ENCODE measurements around the gene ECEL1.

ECEL1 gene

DNA sequence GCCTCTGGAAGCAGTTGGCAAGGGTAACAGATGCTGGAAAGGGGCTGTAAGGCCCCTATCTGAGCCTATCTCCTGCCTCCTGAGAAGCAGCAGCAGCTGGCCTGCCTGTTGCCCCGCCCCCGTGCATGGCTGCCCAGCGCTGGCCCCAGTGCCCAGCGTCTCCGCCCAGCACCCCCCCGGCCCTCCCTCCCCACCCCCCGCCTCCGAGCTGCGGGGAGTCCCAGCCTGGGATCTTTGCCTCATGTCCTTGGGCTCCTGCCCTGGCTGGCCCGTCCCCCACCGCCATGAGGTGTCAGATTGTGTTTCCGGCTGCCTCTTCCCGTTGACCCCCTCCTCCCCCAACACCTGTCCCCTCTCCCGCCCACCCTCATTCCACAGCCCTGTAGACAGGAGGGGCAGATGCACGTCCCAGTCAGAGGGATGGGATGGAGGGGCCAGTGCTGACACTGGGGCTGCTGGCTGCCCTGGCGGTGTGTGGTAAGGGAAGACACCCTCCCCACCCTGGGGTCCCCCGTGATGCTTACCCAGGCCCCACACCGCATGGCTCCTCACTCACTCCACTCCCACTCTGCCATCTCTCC, 38.2 kb upstream of the ECEL1 start, which contains the start of gene CHRND:
Gene CHRND, plus strand, starts transcription at position 370 of the 581 bp plus-strand sequence. Its CDS starts 56 bp downstream, at position 426.
- DNase-seq (ENCODE audit: low read depth, low spot score) = no peak
- H3K4me3 ChIP-seq (ENCODE audit: low read depth, low read length) = no peak within 1 kb of the TSS
- in situ Hi-C loops (cut with HindIII; ENCODE audit: low sequenced_read_pairs) = no loop called here
- TF ChIP-seq, protein P1, sequence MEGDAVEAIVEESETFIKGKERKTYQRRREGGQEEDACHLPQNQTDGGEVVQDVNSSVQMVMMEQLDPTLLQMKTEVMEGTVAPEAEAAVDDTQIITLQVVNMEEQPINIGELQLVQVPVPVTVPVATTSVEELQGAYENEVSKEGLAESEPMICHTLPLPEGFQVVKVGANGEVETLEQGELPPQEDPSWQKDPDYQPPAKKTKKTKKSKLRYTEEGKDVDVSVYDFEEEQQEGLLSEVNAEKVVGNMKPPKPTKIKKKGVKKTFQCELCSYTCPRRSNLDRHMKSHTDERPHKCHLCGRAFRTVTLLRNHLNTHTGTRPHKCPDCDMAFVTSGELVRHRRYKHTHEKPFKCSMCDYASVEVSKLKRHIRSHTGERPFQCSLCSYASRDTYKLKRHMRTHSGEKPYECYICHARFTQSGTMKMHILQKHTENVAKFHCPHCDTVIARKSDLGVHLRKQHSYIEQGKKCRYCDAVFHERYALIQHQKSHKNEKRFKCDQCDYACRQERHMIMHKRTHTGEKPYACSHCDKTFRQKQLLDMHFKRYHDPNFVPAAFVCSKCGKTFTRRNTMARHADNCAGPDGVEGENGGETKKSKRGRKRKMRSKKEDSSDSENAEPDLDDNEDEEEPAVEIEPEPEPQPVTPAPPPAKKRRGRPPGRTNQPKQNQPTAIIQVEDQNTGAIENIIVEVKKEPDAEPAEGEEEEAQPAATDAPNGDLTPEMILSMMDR (IDR thresholded peaks at IDR 0.05; ENCODE audit: low read depth, low read length) = no peak

DNA sequence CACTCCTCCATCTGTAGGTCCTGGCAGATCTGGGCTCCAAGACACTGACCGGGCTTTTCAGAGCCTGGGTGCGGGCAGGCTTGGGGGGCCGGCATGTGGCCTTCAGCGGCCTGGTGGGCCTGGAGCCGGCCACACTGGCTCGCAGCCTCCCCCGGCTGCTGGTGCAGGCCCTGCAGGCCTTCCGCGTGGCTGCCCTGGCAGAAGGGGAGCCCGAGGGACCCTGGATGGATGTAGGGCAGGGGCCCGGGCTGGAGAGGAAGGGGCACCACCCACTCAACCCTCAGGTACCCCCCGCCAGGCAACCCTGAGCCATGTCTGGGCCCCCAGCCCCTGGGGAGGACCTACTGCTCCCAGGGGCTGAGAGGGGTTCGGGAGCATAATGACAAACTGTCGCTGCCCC, 37.6 kb upstream of the ECEL1 start:
- TF ChIP-seq, protein P1 (IDR thresholded peaks at IDR 0.05; ENCODE audit: low read depth, low read length) = no peak
- DNase-seq (ENCODE audit: low read depth, low spot score) = no peak
- in situ Hi-C loops (cut with HindIII; ENCODE audit: low sequenced_read_pairs) = no loop called here
- H3K4me3 ChIP-seq (ENCODE audit: low read depth, low read length) = no peak overlapping the region

DNA sequence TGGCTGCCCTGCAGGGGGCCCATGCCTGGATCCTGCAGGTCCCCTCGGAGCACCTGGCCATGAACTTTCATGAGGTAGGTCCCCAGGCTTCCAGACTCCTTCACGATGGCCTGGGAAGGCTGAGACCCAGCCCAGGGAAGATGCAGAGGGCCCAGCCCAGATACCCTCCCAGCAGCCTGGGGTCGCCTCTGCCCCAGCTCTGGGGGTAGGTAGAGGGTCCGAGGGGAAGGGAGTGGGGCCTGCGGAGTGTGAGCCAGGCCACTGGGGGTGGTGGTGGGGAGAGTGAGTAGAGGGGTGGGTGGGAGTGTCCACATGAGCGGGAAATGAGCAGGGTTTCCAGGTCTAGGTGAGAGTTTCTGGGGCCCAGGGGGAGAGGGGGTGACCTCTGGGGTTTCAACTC, 37.1 kb upstream of the ECEL1 start:
- no peak for DNase-seq (ENCODE audit: low read depth, low spot score)
- in situ Hi-C loops (cut with HindIII; ENCODE audit: low sequenced_read_pairs) = no loop called here
- H3K4me3 ChIP-seq (ENCODE audit: low read depth, low read length) = no peak overlapping the region
- TF ChIP-seq, protein P1 (IDR thresholded peaks at IDR 0.05; ENCODE audit: low read depth, low read length) = no peak

DNA sequence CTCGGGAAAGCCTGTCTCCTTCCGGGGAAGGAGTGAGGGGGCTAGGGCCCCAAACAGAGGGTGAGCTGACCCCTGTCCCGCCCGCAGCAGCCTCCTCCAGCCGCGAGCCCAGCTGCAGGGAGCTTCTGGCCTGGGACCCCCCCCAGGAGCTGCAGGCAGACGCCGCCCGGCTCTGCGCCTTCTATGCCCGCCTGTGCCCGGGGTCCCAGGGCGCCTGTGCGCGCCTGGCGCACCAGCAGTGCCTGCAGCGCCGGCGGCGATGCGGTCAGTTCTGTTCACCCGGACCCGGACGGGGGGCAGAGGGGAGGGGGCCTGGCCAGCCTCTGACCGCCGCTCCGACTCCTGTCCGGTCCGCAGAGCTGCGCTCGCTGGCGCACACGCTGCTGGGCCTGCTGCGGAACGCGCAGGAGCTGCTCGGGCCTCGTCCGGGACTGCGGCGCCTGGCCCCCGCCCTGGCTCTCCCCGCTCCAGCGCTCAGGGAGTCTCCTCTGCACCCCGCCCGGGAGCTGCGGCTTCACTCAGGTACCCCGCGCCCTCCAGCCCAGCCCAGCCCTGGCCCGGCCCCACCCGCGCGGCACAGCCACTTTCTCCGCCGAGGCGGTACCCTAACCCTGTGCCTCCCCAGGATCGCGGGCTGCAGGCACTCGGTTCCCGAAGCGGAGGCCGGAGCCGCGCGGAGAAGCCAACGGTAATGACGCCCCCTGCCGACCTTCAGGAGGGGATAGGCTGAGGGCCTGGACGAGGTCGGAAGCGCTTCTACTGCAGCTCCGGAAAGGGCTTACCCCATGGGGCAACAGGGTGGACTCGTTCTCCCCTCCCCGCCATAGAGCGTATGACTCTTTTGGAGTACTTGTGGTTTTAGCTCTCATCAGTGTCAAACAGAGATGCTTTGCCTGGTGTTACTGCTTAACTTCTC, 36.3 kb upstream of the ECEL1 start:
- in situ Hi-C loops (cut with HindIII; ENCODE audit: low sequenced_read_pairs) = no loop called here
- H3K4me3 ChIP-seq (ENCODE audit: low read depth, low read length) = no peak overlapping the region
- DNase-seq (ENCODE audit: low read depth, low spot score) = peak; percentile 9
- TF ChIP-seq, protein P1 (IDR thresholded peaks at IDR 0.05; ENCODE audit: low read depth, low read length) = peak; percentile 35

DNA sequence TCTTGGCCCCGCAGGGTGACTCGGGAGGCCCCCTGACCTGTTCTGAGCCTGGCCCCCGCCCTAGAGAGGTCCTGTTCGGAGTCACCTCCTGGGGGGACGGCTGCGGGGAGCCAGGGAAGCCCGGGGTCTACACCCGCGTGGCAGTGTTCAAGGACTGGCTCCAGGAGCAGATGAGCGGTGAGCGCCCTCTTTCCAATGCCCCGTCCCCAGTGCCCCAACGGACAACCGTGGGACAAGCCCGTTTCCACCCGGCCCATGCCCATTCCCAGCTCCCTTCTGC, 35.7 kb upstream of the ECEL1 start:
- TF ChIP-seq, protein P1 (IDR thresholded peaks at IDR 0.05; ENCODE audit: low read depth, low read length) = no peak
- H3K4me3 ChIP-seq (ENCODE audit: low read depth, low read length) = no peak overlapping the region
- no peak for DNase-seq (ENCODE audit: low read depth, low spot score)
- in situ Hi-C loops (cut with HindIII; ENCODE audit: low sequenced_read_pairs) = no loop called here

DNA sequence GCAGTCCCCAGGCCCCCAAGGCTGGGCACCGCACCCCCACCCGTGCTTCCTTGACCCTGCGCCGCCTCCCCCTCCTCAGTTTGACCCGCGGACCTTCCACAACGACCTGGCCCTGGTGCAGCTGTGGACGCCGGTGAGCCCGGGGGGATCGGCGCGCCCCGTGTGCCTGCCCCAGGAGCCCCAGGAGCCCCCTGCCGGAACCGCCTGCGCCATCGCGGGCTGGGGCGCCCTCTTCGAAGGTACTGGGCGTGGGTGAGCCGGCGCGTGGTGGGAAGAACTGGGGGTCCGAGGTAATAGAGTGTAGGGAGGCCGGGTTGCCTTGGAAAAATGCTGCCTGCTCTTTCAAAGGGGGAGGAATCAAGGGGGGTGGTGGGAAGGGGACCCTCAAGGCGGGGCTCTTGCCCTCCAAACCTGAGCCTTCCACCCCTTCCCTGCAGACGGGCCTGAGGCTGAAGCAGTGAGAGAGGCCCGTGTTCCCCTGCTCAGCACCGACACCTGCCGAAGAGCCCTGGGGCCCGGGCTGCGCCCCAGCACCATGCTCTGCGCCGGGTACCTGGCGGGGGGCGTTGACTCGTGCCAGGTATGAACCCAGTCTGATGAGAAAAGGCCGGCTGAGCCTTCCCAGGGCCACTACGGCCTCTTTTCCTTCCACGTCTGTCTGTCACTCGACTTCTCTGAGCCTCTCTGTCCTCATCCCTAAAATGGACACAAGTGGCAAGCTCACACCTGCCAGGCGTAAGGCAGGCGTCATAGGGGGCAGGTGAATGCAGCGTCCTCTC, 35.2 kb upstream of the ECEL1 start:
- TF ChIP-seq, protein P1 (IDR thresholded peaks at IDR 0.05; ENCODE audit: low read depth, low read length) = no peak
- in situ Hi-C loops (cut with HindIII; ENCODE audit: low sequenced_read_pairs) = no loop called here
- no peak overlapping the region for H3K4me3 ChIP-seq (ENCODE audit: low read depth, low read length)
- DNase-seq (ENCODE audit: low read depth, low spot score) = no peak

Measured in astrocyte of the spinal cord (primary cell).